Bronchial epithelial cell (primary cell): Measurements from ENCODE around the gene DFFB. TPM values are rescaled to one million over a fixed set of nuclear protein-coding genes. Genes with fewer than 3 reads are reported as not detected.

ENCODE experiments used
- DNase-seq: peaks from one replicate; pipeline ENCODE4 v3.0.0-alpha.2; 2010; ENCODE audit warnings: low read depth
- FAIRE-seq: peaks from 2 replicates; lab custom pipeline; 2011; peaks lifted over from hg19 to GRCh38; lab: Jason Lieb, UNC
- H3K27me3 ChIP-seq: 2 replicates; pipeline ENCODE4 v1.5.1; 2011; ENCODE audit warnings: low read length; ENCODE audit not compliant: control insufficient read depth, insufficient read depth
- H3K36me3 ChIP-seq: 2 replicates; pipeline ENCODE4 v1.5.1; 2011; ENCODE audit warnings: low read length; ENCODE audit not compliant: control insufficient read depth, insufficient read depth
- H3K4me3 ChIP-seq: 2 replicates; pipeline ENCODE4 v1.5.1; 2011; ENCODE audit warnings: mild to moderate bottlenecking, low read depth, low read length, control low read depth
- CTCF ChIP-seq: IDR thresholded peaks from 2 replicates; pipeline ENCODE4 v1.5.1; 2011; ENCODE audit warnings: mild to moderate bottlenecking, moderate library complexity, low read length, control low read depth, inconsistent platforms; ENCODE audit not compliant: insufficient read depth, severe bottlenecking
- total RNA-seq: library from RNA; depleted of rRNA; stranded (reverse); fragments of >200 nt; gene quantifications from 2 replicates; pipeline ENCODE4 v1.2.1, GENCODE V29; 2014

The DFFB gene
- total RNA-seq, 1 donor from 2014 or later: 3.9 TPM

GRCh38 chr1:3814771-3815561 is 42.3 kb upstream of the DFFB start:
- TF ChIP-seq CTCF: no peak
- FAIRE-seq: peak; percentile 18
- no peak overlapping the region for H3K4me3 ChIP-seq
- peaks cover 12% of the 10 kb centered on the region for H3K36me3 ChIP-seq
- DNase-seq: no peak
- no peaks in the 10 kb centered on the region for H3K27me3 ChIP-seq

GRCh38 chr1:3816331-3817137 is 40.7 kb upstream of the DFFB start:
- no peak for TF ChIP-seq CTCF
- DNase-seq (no peak), FAIRE-seq (no peak)
- no peak overlapping the region for H3K4me3 ChIP-seq
- H3K27me3 ChIP-seq: no peaks in the 10 kb centered on the region
- H3K36me3 ChIP-seq: peaks cover 12% of the 10 kb centered on the region

- FAIRE-seq (no peak), DNase-seq (no peak)
- Histone ChIP-seq H3K27me3 (no peaks in the 10 kb centered on the region), H3K4me3 (no peak overlapping the region), H3K36me3 (peaks cover 13% of the 10 kb centered on the region)
- no peak for TF ChIP-seq CTCF
These were observed 40.0 kb upstream of the DFFB start for GRCh38 chr1:3817138-3817740.

GRCh38 chr1:3817821-3818597 is 39.3 kb upstream of the DFFB start:
- no peak for TF ChIP-seq CTCF
- Histone ChIP-seq H3K27me3 (no peaks in the 10 kb centered on the region), H3K4me3 (no peak overlapping the region), H3K36me3 (peaks cover 19% of the 10 kb centered on the region)
- DNase-seq (no peak), FAIRE-seq (no peak)

- peaks cover 21% of the 10 kb centered on the region for H3K36me3 ChIP-seq
- DNase-seq (peak; percentile 59), FAIRE-seq (peak; percentile 23)
- TF ChIP-seq CTCF: no peak
- no peaks in the 10 kb centered on the region for H3K27me3 ChIP-seq
- H3K4me3 ChIP-seq: no peak overlapping the region
These were observed 37.5 kb upstream of the DFFB start for GRCh38 chr1:3819771-3820200.
